ENCODE data around the gene MTRF1L. TPM values are rescaled to one million over a fixed set of nuclear protein-coding genes. Genes with fewer than 3 reads are reported as not detected.

Gene MTRF1L
- total RNA-seq, 4 donors from 2014 or later, result 17.8 to 24.9 (median 22.5) TPM

DNA sequence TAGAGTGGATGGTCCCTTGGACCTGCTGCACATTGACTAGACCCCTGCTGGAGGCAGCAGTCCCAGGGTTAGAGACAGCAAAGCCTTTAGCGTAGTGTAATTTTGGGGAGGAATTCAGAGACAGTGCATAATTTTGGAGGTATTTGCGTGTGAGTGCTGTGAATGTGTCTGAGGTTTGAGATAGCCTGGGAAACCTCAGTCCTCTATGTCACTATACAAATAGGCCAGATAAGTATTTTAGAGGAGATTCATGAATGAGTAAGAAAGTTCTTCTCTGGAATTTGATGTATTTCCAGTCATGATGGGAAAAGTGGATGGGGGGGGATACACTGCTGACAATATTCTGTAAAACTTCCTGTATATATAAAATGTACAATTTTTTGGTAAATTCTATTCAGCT lies 25.8 kb upstream of the MTRF1L start:
- intact Hi-C loops (cut with DNase I; ENCODE audit: low total_unique reads), result no loop called here
- ATAC-seq, result no peak
- no peak overlapping the region for H3K4me3 ChIP-seq
- no peaks in the 10 kb centered on the region for H3K4me1 ChIP-seq
- TF ChIP-seq CTCF (IDR thresholded peaks at IDR 0.05 in 4 of 5, conservative IDR thresholded peaks at IDR 0.05 in 1 of 5) (no peak), POLR2A (IDR thresholded peaks at IDR 0.05) (no peak)
- H3K9me3 ChIP-seq, result no peaks in the 10 kb centered on the region
- no peak overlapping the region for H3K27ac ChIP-seq
- DNase-seq, result no peak
- no peaks in the 10 kb centered on the region for H3K36me3 ChIP-seq
- H3K27me3 ChIP-seq, result no peaks in the 10 kb centered on the region
- in situ Hi-C loops (cut with MboI; ENCODE audit: low sequenced_read_pairs in 4 of 4), result loop anchor here (10.0 to 25.0 kb wide), 3 partner anchors 163 to 484 kb away; no protein-coding TSS in a partner anchor

DNA sequence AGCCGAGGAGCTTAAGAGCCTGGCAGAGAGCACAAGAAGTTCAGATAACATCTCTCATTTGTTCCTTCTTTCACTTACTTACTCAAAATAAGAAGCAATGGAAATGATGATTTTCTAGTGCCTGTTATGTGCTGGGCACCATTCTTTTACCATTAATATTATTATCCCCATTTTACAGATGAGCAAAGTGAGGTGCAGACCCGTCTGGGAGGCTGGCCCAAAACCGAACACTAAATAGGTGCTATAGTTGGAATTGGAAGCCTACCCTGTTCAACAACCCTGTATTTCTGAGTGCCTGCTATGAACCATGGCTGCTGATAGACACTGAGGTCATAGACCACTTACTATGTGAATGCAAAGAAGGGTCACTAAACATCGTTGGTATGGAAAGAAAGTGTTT lies 25.0 kb upstream of the MTRF1L start:
- H3K4me3 ChIP-seq, result no peak overlapping the region
- H3K27me3 ChIP-seq, result no peaks in the 10 kb centered on the region
- in situ Hi-C loops (cut with MboI; ENCODE audit: low sequenced_read_pairs in 4 of 4), result loop anchor here (10.0 to 25.0 kb wide), 3 partner anchors 163 to 485 kb away; no protein-coding TSS in a partner anchor
- H3K9me3 ChIP-seq, result no peaks in the 10 kb centered on the region
- TF ChIP-seq CTCF (IDR thresholded peaks at IDR 0.05 in 4 of 5, conservative IDR thresholded peaks at IDR 0.05 in 1 of 5) (no peak), POLR2A (IDR thresholded peaks at IDR 0.05) (no peak)
- DNase-seq (no peak), ATAC-seq (no peak)
- intact Hi-C loops (cut with DNase I; ENCODE audit: low total_unique reads), result no loop called here
- H3K4me1 ChIP-seq, result no peaks in the 10 kb centered on the region
- no peak overlapping the region for H3K27ac ChIP-seq
- H3K36me3 ChIP-seq, result no peaks in the 10 kb centered on the region

DNA sequence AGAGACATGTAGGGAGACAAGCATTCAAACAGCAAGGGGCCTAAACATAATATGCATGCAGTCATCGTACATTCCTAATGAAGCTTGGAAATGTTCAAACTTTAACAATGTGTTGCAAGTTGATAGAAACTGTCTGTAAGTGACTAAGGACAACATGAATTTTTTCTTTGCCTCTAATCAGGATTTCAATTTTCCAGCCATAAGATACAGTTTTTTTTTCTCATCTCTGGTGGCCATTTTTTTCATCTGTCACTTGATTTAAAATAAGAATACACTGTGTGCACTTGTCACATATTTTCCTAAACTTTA lies 22.2 kb upstream of the MTRF1L start:
- no peak for DNase-seq
- Histone ChIP-seq H3K4me1 (no peaks in the 10 kb centered on the region), H3K4me3 (no peak overlapping the region), H3K27ac (no peak overlapping the region), H3K27me3 (no peaks in the 10 kb centered on the region), H3K36me3 (no peaks in the 10 kb centered on the region), H3K9me3 (no peaks in the 10 kb centered on the region)
- ATAC-seq, result no peak
- in situ Hi-C loops (cut with MboI; ENCODE audit: low sequenced_read_pairs in 4 of 4), result loop anchor here (10.0 to 25.0 kb wide), 3 partner anchors 160 to 488 kb away; no protein-coding TSS in a partner anchor
- intact Hi-C loops (cut with DNase I; ENCODE audit: low total_unique reads), result loop anchor here (1.0 to 2.0 kb wide), 2 partner anchors 21 to 160 kb away; no protein-coding TSS in a partner anchor
- TF ChIP-seq POLR2A (IDR thresholded peaks at IDR 0.05) (no peak), CTCF (IDR thresholded peaks at IDR 0.05 in 4 of 5, conservative IDR thresholded peaks at IDR 0.05 in 1 of 5) (no peak)

GRCh38 chr6:153023977-153024708 lies 21.6 kb upstream of the MTRF1L start:
- H3K36me3 ChIP-seq, result no peaks in the 10 kb centered on the region
- H3K4me3 ChIP-seq, result no peak overlapping the region
- intact Hi-C loops (cut with DNase I; ENCODE audit: low total_unique reads) (loop anchor here (1.0 to 2.0 kb wide), 2 partner anchors 21 to 159 kb away; no protein-coding TSS in a partner anchor), in situ Hi-C loops (cut with MboI; ENCODE audit: low sequenced_read_pairs in 4 of 4) (loop anchor here in 2 of 4 donors (10.0 kb wide), 1 partner anchor 159 kb away; no protein-coding TSS in a partner anchor)
- TF ChIP-seq CTCF (IDR thresholded peaks at IDR 0.05 in 4 of 5, conservative IDR thresholded peaks at IDR 0.05 in 1 of 5) (peak; percentile 45 to 79 (median 69)), POLR2A (IDR thresholded peaks at IDR 0.05) (no peak)
- no peaks in the 10 kb centered on the region for H3K9me3 ChIP-seq
- H3K27me3 ChIP-seq, result no peaks in the 10 kb centered on the region
- peak; percentile 80 to 91 for ATAC-seq
- no peaks in the 10 kb centered on the region for H3K4me1 ChIP-seq
- DNase-seq, result no peak
- no peak overlapping the region for H3K27ac ChIP-seq
